Body of pancreas (tissue), 4 donors: ENCODE results near the gene CELF5. TPM values are rescaled to one million over a fixed set of nuclear protein-coding genes. Genes with fewer than 3 reads are reported as not detected.

Source experiments
- ATAC-seq: fragments of 150-250 bp; one replicate; pipeline ENCODE4 v1.9.1; 2016
- DNase-seq, 4 donors: peaks; one replicate each; pipeline ENCODE4 v3.0.0-alpha.2; 2019
- H3K27ac ChIP-seq, 4 donors: fragments of 200-600 bp; sonication (generic); 1 replicate in 3 of 4; 2 replicates in 1 of 4; pipeline versions ENCODE4 v1.5.1 to v1.6.1; 2016 to 2019; ENCODE audit warnings: mild to moderate bottlenecking in 1 of 4, mixed read lengths in 1 of 4, moderate library complexity in 1 of 4
- H3K27me3 ChIP-seq, 2 donors: fragments of 200-600 bp; sonication (generic); one replicate each; pipeline ENCODE4 v1.6.0; 2016; ENCODE audit warnings: mild to moderate bottlenecking in 1 of 2
- H3K36me3 ChIP-seq, 2 donors: fragments of 200-600 bp; sonication (generic); replicated peaks in 1 of 2; 2 replicates each; pipeline ENCODE4 v1.5.1; 2016; ENCODE audit warnings: low read depth in 2 of 2; ENCODE audit not compliant: insufficient read depth in 1 of 2
- H3K4me1 ChIP-seq: fragments of 200-600 bp; sonication (generic); one replicate; pipeline ENCODE4 v1.6.0; 2016
- H3K4me3 ChIP-seq, 2 donors: fragments of 200-600 bp; sonication (generic); 1 replicate in 1 of 2; 2 replicates in 1 of 2; pipeline ENCODE4 v1.5.1; 2016 to 2019
- H3K9me3 ChIP-seq, 3 donors: fragments of 200-600 bp; sonication (generic); 1 replicate in 2 of 3; 2 replicates in 1 of 3; pipeline ENCODE4 v1.5.1; 2016
- CTCF ChIP-seq, 7 experiments: fragments of 450-650 bp in 4 of 7; fragments of 200-600 bp in 3 of 7; sonication (generic) in 3 of 7; IDR thresholded peaks; one replicate each; pipeline ENCODE4 v1.5.1; 2016 to 2019; ENCODE audit warnings: antibody characterized with exemption in 7 of 7
- POLR2A ChIP-seq, 3 donors: fragments of 450-650 bp; IDR thresholded peaks; one replicate each; pipeline ENCODE4 v1.6.1; 2016; ENCODE audit warnings: antibody characterized with exemption in 3 of 3, mild to moderate bottlenecking in 2 of 3
- WGBS, 2 donors: methylation state at CpG; one replicate each; pipeline ENCODE4 v1.1.5; 2017; 5-methylcytosine and 5-hydroxymethylcytosine counted together
- intact Hi-C: fragments of 100-400 bp; cut with DNase I; formaldehyde crosslinking; loops from one replicate; pipeline ENCODE4 v1.15.1; 2023
- total RNA-seq, 2 donors: library from RNA; depleted of rRNA; stranded (reverse); fragments of >200 nt; gene quantifications; one replicate each; pipeline ENCODE4 v1.1.0, GENCODE V29; 2016

The CELF5 gene
- total RNA-seq, 2 donors from 2014 or later = 0.33 TPM; not detected in 1

- Histone ChIP-seq H3K9me3 (no peaks in the 10 kb centered on the region), H3K27me3 (peaks cover 0 to 16% of the 10 kb centered on the region in 2 donors), H3K4me3 (no peak overlapping the region), H3K27ac (no peak overlapping the region), H3K36me3 (no peaks in the 10 kb centered on the region), H3K4me1 (no peaks in the 10 kb centered on the region)
- intact Hi-C loops = no loop called here
- DNase-seq = no peak
- WGBS, 2 donors = 30 to 64% methylated on average over 2 to 25 of the region's 30 CpGs
- TF ChIP-seq CTCF (IDR thresholded peaks at IDR 0.05) (no peak), POLR2A (IDR thresholded peaks at IDR 0.05) (no peak)
- no peak for ATAC-seq
Measured at GRCh38 chr19:3314962-3315675, 90.7 kb downstream of the CELF5 start.

GRCh38 chr19:3315676-3315973 lies 91.2 kb downstream of the CELF5 start:
- Histone ChIP-seq H3K27me3 (peaks cover 0 to 20% of the 10 kb centered on the region in 2 donors), H3K36me3 (no peaks in the 10 kb centered on the region), H3K9me3 (no peaks in the 10 kb centered on the region), H3K27ac (no peak overlapping the region), H3K4me1 (no peaks in the 10 kb centered on the region), H3K4me3 (no peak overlapping the region)
- WGBS, 2 donors = 72% methylated on average over 7 of the region's 7 CpGs; no CpG with 5 or more reads in 1 of the 2 donors
- no peak for ATAC-seq
- TF ChIP-seq CTCF (IDR thresholded peaks at IDR 0.05) (no peak), POLR2A (IDR thresholded peaks at IDR 0.05) (no peak)
- DNase-seq = no peak
- intact Hi-C loops = no loop called here

- Histone ChIP-seq H3K27me3 (peaks cover 0 to 19% of the 10 kb centered on the region in 2 donors), H3K9me3 (no peaks in the 10 kb centered on the region), H3K4me3 (no peak overlapping the region), H3K36me3 (no peaks in the 10 kb centered on the region), H3K27ac (no peak overlapping the region), H3K4me1 (no peaks in the 10 kb centered on the region)
- 79 to 89% methylated on average over 11 of the region's 11 CpGs for WGBS, 2 donors
- intact Hi-C loops = no loop called here
- DNase-seq (no peak), ATAC-seq (no peak)
- no peak for TF ChIP-seq CTCF (IDR thresholded peaks at IDR 0.05)
- TF ChIP-seq POLR2A (IDR thresholded peaks at IDR 0.05) = no peak
Measured at GRCh38 chr19:3316132-3316648, 91.7 kb downstream of the CELF5 start.

GRCh38 chr19:3316659-3317207 lies 92.3 kb downstream of the CELF5 start:
- DNase-seq (no peak), ATAC-seq (no peak)
- no peak for TF ChIP-seq CTCF (IDR thresholded peaks at IDR 0.05)
- no peak for TF ChIP-seq POLR2A (IDR thresholded peaks at IDR 0.05)
- H3K9me3 ChIP-seq = no peaks in the 10 kb centered on the region
- H3K27me3 ChIP-seq = peaks cover 0 to 17% of the 10 kb centered on the region in 2 donors
- no peak overlapping the region for H3K27ac ChIP-seq
- H3K4me3 ChIP-seq = no peak overlapping the region
- intact Hi-C loops = no loop called here
- H3K4me1 ChIP-seq = no peaks in the 10 kb centered on the region
- H3K36me3 ChIP-seq = no peaks in the 10 kb centered on the region
- 83 to 86% methylated on average over 5 of the region's 5 CpGs for WGBS, 2 donors
